Small intestine (tissue), 7 donors: ENCODE measurements around the gene CD7. TPM values are rescaled to one million over a fixed set of nuclear protein-coding genes. Genes with fewer than 3 reads are reported as not detected.

ENCODE experiments used
- DNase-seq, 2 donors: peaks; one replicate each; pipeline versions ENCODE4 v3.0.0 to v3.0.0-alpha.2; 2013
- FAIRE-seq: peaks from 2 replicates; lab custom pipeline; 2012; peaks lifted over from hg19 to GRCh38; lab: Jason Lieb, UNC
- H3K27ac ChIP-seq, 3 donors: one replicate each; pipeline ENCODE4 v1.5.1; 2013; ENCODE audit warnings: low read length in 2 of 3, mild to moderate bottlenecking in 2 of 3, control low read depth in 1 of 3, inconsistent platforms in 1 of 3, low read depth in 1 of 3, moderate library complexity in 1 of 3
- H3K27me3 ChIP-seq, 3 donors: one replicate each; pipeline ENCODE4 v1.6.1; 2013; ENCODE audit warnings: low read length in 3 of 3, inconsistent platforms in 1 of 3; ENCODE audit not compliant: control insufficient read depth in 3 of 3, insufficient read depth in 3 of 3
- H3K36me3 ChIP-seq, 3 donors: one replicate each; pipeline ENCODE4 v1.6.1; 2013; ENCODE audit warnings: low read length in 3 of 3, inconsistent platforms in 1 of 3, low read depth in 1 of 3, mild to moderate bottlenecking in 1 of 3, moderate library complexity in 1 of 3; ENCODE audit not compliant: control insufficient read depth in 3 of 3, insufficient read depth in 2 of 3
- H3K4me1 ChIP-seq, 3 donors: one replicate each; pipeline ENCODE4 v1.6.1; 2013; ENCODE audit warnings: low read length in 2 of 3, inconsistent platforms in 1 of 3, low read depth in 1 of 3, mild to moderate bottlenecking in 1 of 3, moderate library complexity in 1 of 3; ENCODE audit not compliant: control insufficient read depth in 3 of 3, insufficient read depth in 2 of 3
- H3K4me3 ChIP-seq, 3 donors: one replicate each; pipeline ENCODE4 v1.5.1; 2013; ENCODE audit warnings: low read length in 3 of 3, control low read depth in 1 of 3, inconsistent platforms in 1 of 3, low read depth in 1 of 3, mild to moderate bottlenecking in 1 of 3, moderate library complexity in 1 of 3
- H3K9me3 ChIP-seq, 2 donors: one replicate each; pipeline ENCODE4 v1.6.1; 2013; ENCODE audit warnings: low read depth in 1 of 2, low read length in 1 of 2; ENCODE audit not compliant: control insufficient read depth in 2 of 2, insufficient read depth in 1 of 2
- WGBS, 3 donors: extraction: QIAGEN DNeasy Blood & Tissue Kit; methylation state at CpG; one replicate each; pipeline ENCODE4 v1.1.7; 2013; 5-methylcytosine and 5-hydroxymethylcytosine counted together
- polyA plus RNA-seq, 4 donors: library from polyadenylated mRNA; stranded (reverse) in 3 of 4; unstranded in 1 of 4; fragments of 200-250 nt in 3 of 4; fragments of 120-200 nt in 1 of 4; gene quantifications; one replicate each; pipeline versions ENCODE4 v1.2.1 to v1.2.3, GENCODE V29; 2013
- donor health status: healthy with polysubstance abuse.
- donor health status: control.
- donor health status: control.
- donor health status: Bipolar disorder and iron deficiency.
- donor health status: healthy.

Gene CD7
- polyA plus RNA-seq, 4 donors: 3.4 to 10.8 (median 7.7) TPM

DNA sequence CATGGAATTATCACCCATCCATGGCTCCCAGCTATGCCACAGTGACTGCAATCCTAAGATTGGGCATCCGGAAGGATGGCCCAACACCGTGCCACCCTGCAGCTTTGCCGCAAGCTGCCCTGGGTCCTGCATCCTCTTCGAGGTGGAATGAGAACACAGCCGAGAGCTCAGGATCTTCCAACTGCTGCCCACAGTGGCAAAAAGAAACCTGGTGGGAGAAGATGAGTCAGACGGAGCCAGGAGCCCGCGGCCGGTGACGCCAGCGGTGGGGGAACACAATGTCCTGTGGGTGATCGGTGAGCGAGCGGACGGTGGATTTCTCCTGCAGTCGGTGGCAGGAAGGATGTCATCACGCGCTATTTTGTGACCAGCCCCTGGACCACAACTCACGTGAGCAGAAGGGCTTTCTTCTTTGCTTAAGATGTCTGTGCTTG, 20.1 kb downstream of the CD7 start:
- Histone ChIP-seq H3K27ac (peak overlapping the region; percentile 61 to 99 (median 90)), H3K9me3 (no peaks in the 10 kb centered on the region), H3K4me1 (peaks cover 10 to 57% (median 13%) of the 10 kb centered on the region in 3 donors), H3K27me3 (no peaks in the 10 kb centered on the region), H3K4me3 (peak overlapping the region in 2 of 3 donors; percentile 17 to 47), H3K36me3 (peaks cover 0 to 4% (median 0%) of the 10 kb centered on the region in 3 donors)
- DNase-seq (peak; percentile 28 to 85), FAIRE-seq (no peak)
- WGBS, 3 donors: 16 to 43% (median 16%) methylated on average over 19 of the region's 19 CpGs

DNA sequence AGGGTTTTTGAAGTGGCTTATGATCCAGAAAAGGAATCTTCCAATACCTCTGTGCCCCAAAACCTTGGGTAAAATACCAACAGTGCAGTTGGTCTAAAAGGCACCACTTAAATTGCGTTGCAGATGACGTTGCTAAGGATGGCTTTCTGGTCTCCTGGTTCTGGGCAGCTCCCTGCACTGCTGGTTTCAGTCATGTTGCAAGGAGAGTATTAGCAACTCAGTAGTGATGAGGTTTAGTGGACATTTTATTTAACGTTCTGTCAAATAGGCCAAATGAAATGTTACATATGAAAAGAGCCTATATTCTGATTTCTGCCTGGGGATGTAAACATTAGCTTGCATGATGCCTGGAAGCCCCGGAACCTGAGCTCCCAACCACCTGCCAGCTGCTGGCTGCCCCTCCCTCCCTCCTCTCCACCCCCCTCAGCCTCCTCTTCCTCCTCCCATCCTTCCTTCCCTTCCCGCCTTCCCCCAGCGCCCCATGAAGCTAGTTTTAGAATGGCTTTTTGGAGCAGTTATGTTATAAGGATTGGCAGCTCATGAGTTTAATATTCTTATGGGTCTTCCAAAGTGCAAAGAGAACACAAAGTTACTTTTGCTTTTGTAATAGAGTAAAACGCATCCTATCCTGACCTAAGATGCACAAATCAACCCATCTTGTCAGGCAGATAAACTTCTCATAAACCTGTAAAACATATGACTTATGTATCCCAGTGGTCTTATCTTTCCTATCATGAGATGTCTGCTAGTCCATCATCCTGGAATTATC, 20.7 kb downstream of the CD7 start:
- FAIRE-seq (no peak), DNase-seq (no peak)
- Histone ChIP-seq H3K36me3 (peaks cover 0 to 4% (median 0%) of the 10 kb centered on the region in 3 donors), H3K27ac (peak overlapping the region in 2 of 3 donors; percentile 90 to 99), H3K9me3 (no peaks in the 10 kb centered on the region), H3K4me3 (peak overlapping the region in 1 of 3 donors; percentile 47), H3K27me3 (no peaks in the 10 kb centered on the region), H3K4me1 (peaks cover 10 to 58% (median 13%) of the 10 kb centered on the region in 3 donors)
- WGBS, 3 donors: 26 to 31% (median 28%) methylated on average over 7 of the region's 7 CpGs

DNA sequence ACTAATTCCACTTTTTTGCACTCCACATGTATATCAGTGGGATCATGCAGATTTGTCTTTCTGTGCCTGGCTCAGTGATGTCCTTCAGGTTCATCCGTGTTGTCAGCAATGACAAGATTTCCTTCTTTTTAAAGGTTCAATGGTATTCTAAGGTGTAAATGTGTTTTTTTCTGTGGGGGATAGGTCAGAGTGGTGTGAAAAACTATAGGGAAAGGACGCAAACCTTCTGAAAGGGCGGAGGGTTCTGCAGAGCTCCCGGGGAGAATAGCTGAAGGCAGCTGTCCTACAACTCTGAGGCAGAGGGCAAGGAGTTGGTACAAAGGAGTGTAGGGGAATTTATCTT, 22.0 kb downstream of the CD7 start:
- H3K36me3 ChIP-seq: peaks cover 0 to 4% (median 0%) of the 10 kb centered on the region in 3 donors
- WGBS, 3 donors: 7 to 46% (median 28%) methylated on average over 4 of the region's 4 CpGs
- no peaks in the 10 kb centered on the region for H3K27me3 ChIP-seq
- peaks cover 10 to 56% (median 13%) of the 10 kb centered on the region in 3 donors for H3K4me1 ChIP-seq
- peak overlapping the region; percentile 56 to 92 (median 83) for H3K27ac ChIP-seq
- H3K9me3 ChIP-seq: no peaks in the 10 kb centered on the region
- H3K4me3 ChIP-seq: no peak overlapping the region
- FAIRE-seq (no peak), DNase-seq (no peak)

DNA sequence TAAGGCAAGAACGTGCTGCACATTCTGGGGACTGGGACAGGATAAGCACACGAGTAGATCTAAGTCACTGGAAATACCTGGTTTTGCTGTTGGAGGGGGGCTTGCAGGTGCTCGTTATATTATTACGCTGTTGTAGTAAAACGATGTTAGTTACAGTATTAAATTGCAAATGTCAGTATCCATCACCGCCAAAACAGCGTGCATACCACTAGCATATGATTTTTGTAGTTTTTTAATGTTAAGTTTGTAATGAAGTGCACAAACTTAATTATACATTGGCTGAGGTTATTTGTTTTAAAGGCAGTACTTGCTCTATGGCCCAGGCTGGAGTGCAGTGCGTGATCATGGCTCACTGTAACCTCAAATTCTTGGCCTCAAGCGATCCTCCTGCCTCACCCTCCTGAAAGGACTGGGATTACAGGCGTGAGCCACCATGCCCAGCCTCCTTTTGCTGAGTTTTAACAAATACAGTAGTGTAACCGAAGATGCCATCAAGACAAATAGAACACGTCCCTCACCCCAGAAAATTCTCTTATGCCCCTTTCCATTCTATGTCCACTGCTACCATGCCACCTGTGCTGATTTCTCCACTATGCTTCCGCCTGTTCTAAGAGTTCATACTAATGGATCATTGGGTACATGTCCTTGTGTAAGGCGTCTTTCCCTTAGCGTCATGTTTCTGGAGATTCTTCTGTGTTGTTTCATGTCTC, 23.2 kb downstream of the CD7 start:
- WGBS, 3 donors: 78 to 81% (median 81%) methylated on average over 15 of the region's 15 CpGs
- Histone ChIP-seq H3K4me1 (peaks cover 10 to 56% (median 13%) of the 10 kb centered on the region in 3 donors), H3K36me3 (peaks cover 0 to 4% (median 0%) of the 10 kb centered on the region in 3 donors), H3K27me3 (no peaks in the 10 kb centered on the region), H3K4me3 (peak overlapping the region in 2 of 3 donors; percentile 3 to 47), H3K27ac (peak overlapping the region; percentile 57 to 92 (median 83)), H3K9me3 (no peaks in the 10 kb centered on the region)
- no peak for DNase-seq
- FAIRE-seq: no peak

DNA sequence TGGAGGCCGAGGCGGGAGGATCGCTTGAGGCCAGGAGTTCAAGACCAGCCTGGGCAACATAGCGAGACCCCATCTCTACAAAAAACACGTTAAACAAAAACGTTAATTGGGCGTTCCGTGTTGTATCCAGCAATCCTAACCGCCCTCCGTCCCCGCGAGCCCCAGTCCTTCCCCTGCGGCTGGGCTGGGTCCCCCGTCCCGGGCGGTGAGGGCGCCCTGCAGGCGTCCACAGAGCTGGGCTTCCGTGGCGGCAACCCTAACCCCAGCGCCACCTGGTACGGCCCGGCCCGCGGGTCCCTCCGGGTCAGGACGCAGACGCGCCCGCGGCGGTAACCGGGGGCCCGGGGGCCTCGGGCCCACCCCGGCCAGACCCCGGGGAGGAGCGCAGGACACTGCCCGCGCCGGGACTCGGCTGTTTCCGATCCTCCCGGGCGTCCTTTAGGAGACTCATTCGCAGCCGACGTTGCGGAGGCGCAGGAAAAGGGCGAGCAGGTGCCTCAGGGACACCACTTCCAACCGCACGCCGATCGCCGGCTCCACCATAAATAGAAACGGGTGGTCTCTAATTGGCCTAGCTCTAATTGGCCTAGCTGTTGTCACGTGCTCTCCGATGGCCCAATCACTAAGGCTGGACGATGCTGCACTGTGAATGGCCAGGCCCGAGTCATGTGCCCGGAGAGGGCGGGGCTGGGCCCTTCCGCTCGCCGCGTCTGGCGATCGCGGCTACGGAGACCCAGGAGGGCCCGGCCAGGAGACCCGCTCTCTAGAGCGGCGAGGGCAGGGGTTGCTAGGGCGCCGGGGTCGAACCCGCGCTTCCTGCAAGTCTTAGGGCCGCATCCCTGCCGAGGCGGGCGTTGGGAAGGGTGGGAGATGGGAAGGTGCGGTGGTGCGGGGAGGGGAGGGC, 24.9 kb downstream of the CD7 start:
- peaks cover 0 to 6% of the 10 kb centered on the region in 2 donors for H3K9me3 ChIP-seq
- WGBS, 3 donors: 2 to 3% (median 3%) methylated on average over 82 to 86 of the region's 86 CpGs
- DNase-seq: peak; percentile 97 to 99
- peaks cover 7 to 48% (median 19%) of the 10 kb centered on the region in 3 donors for H3K4me1 ChIP-seq
- no peak for FAIRE-seq
- H3K27ac ChIP-seq: peak overlapping the region; percentile 98 to 100 (median 99)
- H3K36me3 ChIP-seq: peaks cover 0 to 4% (median 0%) of the 10 kb centered on the region in 3 donors
- H3K4me3 ChIP-seq: peak overlapping the region; percentile 84 to 93 (median 85)
- no peaks in the 10 kb centered on the region for H3K27me3 ChIP-seq

DNA sequence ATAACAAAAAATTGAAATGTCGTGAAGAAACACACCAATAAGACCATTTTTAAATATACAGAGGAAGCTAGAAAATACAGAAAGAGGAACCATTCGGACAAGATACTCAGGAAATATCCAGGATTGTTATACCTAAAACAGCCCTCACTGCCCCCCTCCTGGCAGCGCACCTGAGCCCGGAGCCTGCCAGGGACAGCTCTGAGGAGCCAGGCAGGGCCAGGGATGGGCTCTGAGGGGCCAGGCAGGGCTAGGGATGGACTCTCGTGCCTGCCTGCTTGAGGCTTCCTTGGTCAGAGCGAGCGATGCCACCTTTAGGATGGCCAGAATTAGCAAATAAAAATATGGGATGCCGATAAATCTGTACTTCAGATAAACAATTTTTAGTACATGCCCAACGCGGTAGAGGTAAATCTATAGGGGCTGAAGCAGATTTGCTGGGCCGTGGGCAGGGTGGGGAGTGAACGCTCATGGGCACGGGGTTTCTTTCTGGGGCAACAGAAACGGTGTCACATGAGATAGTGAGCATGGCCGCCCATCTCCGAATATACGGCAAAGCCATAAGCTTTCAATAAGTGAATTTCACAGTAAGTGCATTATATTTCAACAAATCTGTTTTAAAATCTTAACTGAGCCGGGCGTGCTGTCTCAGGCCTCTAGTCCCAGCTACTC, 25.7 kb downstream of the CD7 start:
- 85 to 87% (median 86%) methylated on average over 19 of the region's 19 CpGs for WGBS, 3 donors
- H3K27me3 ChIP-seq: no peaks in the 10 kb centered on the region
- no peak for FAIRE-seq
- peaks cover 6 to 40% (median 16%) of the 10 kb centered on the region in 3 donors for H3K4me1 ChIP-seq
- DNase-seq: no peak
- peaks cover 0 to 4% (median 0%) of the 10 kb centered on the region in 3 donors for H3K36me3 ChIP-seq
- H3K27ac ChIP-seq: peak overlapping the region in 1 of 3 donors; percentile 98
- peak overlapping the region; percentile 84 to 93 (median 85) for H3K4me3 ChIP-seq
- peaks cover 0 to 10% of the 10 kb centered on the region in 2 donors for H3K9me3 ChIP-seq

DNA sequence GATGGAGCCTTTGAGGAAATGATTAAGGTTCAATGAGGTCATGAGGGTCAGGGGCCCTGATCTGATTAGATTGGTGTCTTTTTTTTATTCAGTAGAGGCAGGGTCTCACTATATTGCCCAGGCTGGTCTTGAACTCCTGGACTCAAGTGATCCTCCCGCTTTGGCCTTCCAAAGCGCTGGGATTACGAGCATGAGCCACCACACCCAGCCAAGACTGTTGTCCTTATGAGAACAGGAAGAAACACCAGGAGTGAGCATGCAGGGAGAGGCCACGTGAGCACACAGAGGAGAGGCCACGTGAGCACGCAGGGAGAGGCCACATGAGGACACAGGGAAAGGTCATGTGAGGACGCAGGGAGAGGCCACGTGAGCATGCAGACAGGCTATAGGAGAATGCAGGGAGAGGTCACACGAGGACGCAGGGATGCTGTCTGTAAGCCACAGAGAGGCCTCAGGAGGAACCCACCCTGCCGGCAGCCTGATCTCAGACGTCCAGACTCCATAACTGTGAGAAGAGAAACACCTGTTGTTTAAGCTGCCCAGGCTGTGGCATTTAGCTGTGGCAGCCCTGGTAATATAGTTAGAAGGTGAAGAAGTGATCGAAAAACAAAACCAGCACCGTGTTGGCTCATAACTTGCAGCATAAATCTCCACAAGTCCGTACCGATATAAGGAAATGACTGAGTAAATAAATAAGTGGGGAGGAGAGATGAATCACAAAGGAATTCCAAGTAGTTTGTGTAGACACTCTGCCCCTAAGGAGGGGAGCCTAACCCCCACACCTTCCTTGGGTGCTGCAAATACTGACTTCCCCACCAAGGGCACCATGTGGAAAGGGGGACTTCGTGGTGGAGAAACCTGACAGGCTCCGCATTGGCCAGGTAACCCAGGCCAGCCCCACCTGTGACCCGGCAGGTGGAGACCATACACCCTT, 29.3 kb downstream of the CD7 start:
- Histone ChIP-seq H3K27ac (peak overlapping the region in 2 of 3 donors; percentile 57 to 96), H3K36me3 (no peaks in the 10 kb centered on the region), H3K4me1 (peaks cover 2 to 13% (median 8%) of the 10 kb centered on the region in 3 donors), H3K27me3 (no peaks in the 10 kb centered on the region), H3K9me3 (peaks cover 0 to 10% of the 10 kb centered on the region in 2 donors), H3K4me3 (no peak overlapping the region)
- WGBS, 3 donors: 18 to 44% (median 26%) methylated on average over 19 of the region's 19 CpGs
- no peak for FAIRE-seq
- DNase-seq: peak; percentile 63 to 99
